ENCODE data around the gene CDADC1. TPM values are rescaled to one million over a fixed set of nuclear protein-coding genes. Genes with fewer than 3 reads are reported as not detected.

Gene CDADC1
- total RNA-seq, 2 experiments from 2014 or later, result 9.6 to 10.5 TPM

GRCh38 chr13:49330546-49330864 lies 82.8 kb downstream of the CDADC1 start:
- Mint-ChIP-seq H3K36me3 (ENCODE audit: low read depth) (no peaks in the 10 kb centered on the region), H3K4me3 (no peak overlapping the region), H3K27me3 (no peaks in the 10 kb centered on the region), H3K4me1 (no peaks in the 10 kb centered on the region), H3K9me3 (no peaks in the 10 kb centered on the region), H3K27ac (no peak overlapping the region)
- POLR2A ChIA-PET, result no interaction called here
- no peak for DNase-seq
- CTCF ChIA-PET, result no interaction called here

DNA sequence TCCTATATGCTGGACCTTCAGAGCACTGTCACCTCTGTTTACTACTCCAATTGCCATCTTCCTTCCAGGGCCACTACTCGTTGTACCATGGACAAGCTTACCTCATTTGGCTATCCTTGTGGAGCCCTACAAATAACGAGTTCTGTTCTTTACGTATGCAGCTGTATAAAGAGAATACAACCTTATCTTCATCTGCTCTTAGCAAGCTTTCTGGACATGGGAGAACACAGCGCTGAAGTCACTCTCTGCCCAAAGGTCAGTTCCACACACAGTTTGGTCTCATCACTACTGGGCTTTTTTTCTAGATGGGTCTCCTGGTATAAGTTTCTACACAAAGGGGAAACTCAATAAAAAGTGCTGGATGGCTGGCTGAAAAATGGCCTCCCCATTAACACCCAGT lies 88.9 kb downstream of the CDADC1 start:
- Mint-ChIP-seq H3K27me3 (no peaks in the 10 kb centered on the region), H3K9me3 (no peaks in the 10 kb centered on the region), H3K27ac (no peak overlapping the region), H3K4me3 (no peak overlapping the region), H3K36me3 (ENCODE audit: low read depth) (no peaks in the 10 kb centered on the region), H3K4me1 (no peaks in the 10 kb centered on the region)
- DNase-seq, result no peak
- POLR2A ChIA-PET, result no interaction called here
- CTCF ChIA-PET, result interaction anchor here (0.6 kb wide), 1 partner anchor 280 kb away, joined by 3 read pairs; no protein-coding TSS in a partner anchor

GRCh38 chr13:49340161-49340560 lies 92.4 kb downstream of the CDADC1 start:
- H3K27me3 Mint-ChIP-seq, result no peaks in the 10 kb centered on the region
- no peak for DNase-seq
- no peaks in the 10 kb centered on the region for H3K4me1 Mint-ChIP-seq
- no peaks in the 10 kb centered on the region for H3K9me3 Mint-ChIP-seq
- no peaks in the 10 kb centered on the region for H3K36me3 Mint-ChIP-seq (ENCODE audit: low read depth)
- ChIA-PET POLR2A (no interaction called here), CTCF (no interaction called here)
- H3K27ac Mint-ChIP-seq, result no peak overlapping the region
- H3K4me3 Mint-ChIP-seq, result no peak overlapping the region

GRCh38 chr13:49341517-49341916 lies 93.8 kb downstream of the CDADC1 start:
- H3K4me1 Mint-ChIP-seq, result no peaks in the 10 kb centered on the region
- no peak overlapping the region for H3K4me3 Mint-ChIP-seq
- no peaks in the 10 kb centered on the region for H3K36me3 Mint-ChIP-seq (ENCODE audit: low read depth)
- H3K9me3 Mint-ChIP-seq, result no peaks in the 10 kb centered on the region
- DNase-seq, result no peak
- no peak overlapping the region for H3K27ac Mint-ChIP-seq
- CTCF ChIA-PET, result no interaction called here
- POLR2A ChIA-PET, result no interaction called here
- no peaks in the 10 kb centered on the region for H3K27me3 Mint-ChIP-seq

- Mint-ChIP-seq H3K36me3 (ENCODE audit: low read depth) (no peaks in the 10 kb centered on the region), H3K9me3 (no peaks in the 10 kb centered on the region), H3K27ac (no peak overlapping the region), H3K27me3 (no peaks in the 10 kb centered on the region), H3K4me1 (no peaks in the 10 kb centered on the region), H3K4me3 (no peak overlapping the region)
- CTCF ChIA-PET, result no interaction called here
- POLR2A ChIA-PET, result no interaction called here
- no peak for DNase-seq
These were observed 94.2 kb downstream of the CDADC1 start for GRCh38 chr13:49341941-49342340.

GRCh38 chr13:49342454-49342853 lies 94.7 kb downstream of the CDADC1 start:
- H3K4me1 Mint-ChIP-seq, result no peaks in the 10 kb centered on the region
- H3K4me3 Mint-ChIP-seq, result no peak overlapping the region
- ChIA-PET POLR2A (no interaction called here), CTCF (no interaction called here)
- H3K27me3 Mint-ChIP-seq, result no peaks in the 10 kb centered on the region
- H3K36me3 Mint-ChIP-seq (ENCODE audit: low read depth), result no peaks in the 10 kb centered on the region
- no peak overlapping the region for H3K27ac Mint-ChIP-seq
- no peaks in the 10 kb centered on the region for H3K9me3 Mint-ChIP-seq
- DNase-seq, result no peak

Other genes starting within 250 kb of the CDADC1 start
- not detected for gene MLNR, start 27.6 kb upstream of the CDADC1 start, total RNA-seq
- gene CAB39L, start 196.1 kb downstream of the CDADC1 start, total RNA-seq, result 1 to 10 TPM; 3.1 to 3.5 TPM
- gene SETDB2, start 196.3 kb downstream of the CDADC1 start, total RNA-seq, result 10 to 100 TPM; 15.6 to 18.7 TPM
- gene PHF11, start 248.0 kb downstream of the CDADC1 start, total RNA-seq, result 100 to 1,000 TPM; 130 to 144 TPM

All from activated CD4-positive, alpha-beta T cell treated with anti-CD3 and anti-CD28 coated beads, Interleukin-2, amount 10 ng/mL, durations not matched to agents 7 days and 5 days (primary cell).